ENCODE results near the gene TAF4B.

TAF4B gene

DNA sequence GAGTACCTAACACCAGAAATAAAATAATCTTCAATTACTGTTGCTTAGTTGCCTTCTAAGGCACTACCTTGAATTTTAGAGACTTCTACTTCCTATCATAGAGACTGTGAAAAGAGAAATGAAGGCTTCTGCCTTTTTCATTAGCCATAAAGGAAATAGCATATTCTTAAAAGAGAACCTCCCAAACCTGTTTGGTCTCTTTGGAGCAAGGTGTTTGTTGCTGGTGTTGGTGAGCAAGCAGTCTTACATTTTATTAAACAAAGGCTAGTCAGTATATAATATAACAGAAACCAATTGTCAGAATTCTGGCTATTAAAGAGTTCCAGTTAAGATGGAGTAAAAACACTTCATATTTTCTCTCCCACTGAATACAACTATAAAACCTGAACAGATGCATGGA is 116.4 kb downstream of the TAF4B start:
- no peaks in the 10 kb centered on the region for H3K27me3 ChIP-seq (ENCODE audit: insufficient read depth, poor library complexity, severe bottlenecking)
- H3K9me3 ChIP-seq (ENCODE audit: severe bottlenecking) = no peaks in the 10 kb centered on the region
- no peaks in the 10 kb centered on the region for H3K4me1 ChIP-seq (ENCODE audit: insufficient read depth, poor library complexity, severe bottlenecking)
- no peak overlapping the region for H3K27ac ChIP-seq (ENCODE audit: poor library complexity, severe bottlenecking)
- no peak for DNase-seq (ENCODE audit: low spot score)
- no peak overlapping the region for H3K4me3 ChIP-seq (ENCODE audit: severe bottlenecking)
- no peaks in the 10 kb centered on the region for H3K36me3 ChIP-seq (ENCODE audit: low read depth)
- no peak for ATAC-seq (ENCODE audit: low read depth)
- TF ChIP-seq, protein P1, sequence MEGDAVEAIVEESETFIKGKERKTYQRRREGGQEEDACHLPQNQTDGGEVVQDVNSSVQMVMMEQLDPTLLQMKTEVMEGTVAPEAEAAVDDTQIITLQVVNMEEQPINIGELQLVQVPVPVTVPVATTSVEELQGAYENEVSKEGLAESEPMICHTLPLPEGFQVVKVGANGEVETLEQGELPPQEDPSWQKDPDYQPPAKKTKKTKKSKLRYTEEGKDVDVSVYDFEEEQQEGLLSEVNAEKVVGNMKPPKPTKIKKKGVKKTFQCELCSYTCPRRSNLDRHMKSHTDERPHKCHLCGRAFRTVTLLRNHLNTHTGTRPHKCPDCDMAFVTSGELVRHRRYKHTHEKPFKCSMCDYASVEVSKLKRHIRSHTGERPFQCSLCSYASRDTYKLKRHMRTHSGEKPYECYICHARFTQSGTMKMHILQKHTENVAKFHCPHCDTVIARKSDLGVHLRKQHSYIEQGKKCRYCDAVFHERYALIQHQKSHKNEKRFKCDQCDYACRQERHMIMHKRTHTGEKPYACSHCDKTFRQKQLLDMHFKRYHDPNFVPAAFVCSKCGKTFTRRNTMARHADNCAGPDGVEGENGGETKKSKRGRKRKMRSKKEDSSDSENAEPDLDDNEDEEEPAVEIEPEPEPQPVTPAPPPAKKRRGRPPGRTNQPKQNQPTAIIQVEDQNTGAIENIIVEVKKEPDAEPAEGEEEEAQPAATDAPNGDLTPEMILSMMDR (IDR thresholded peaks at IDR 0.05; ENCODE audit: poor library complexity, severe bottlenecking) = no peak

DNA sequence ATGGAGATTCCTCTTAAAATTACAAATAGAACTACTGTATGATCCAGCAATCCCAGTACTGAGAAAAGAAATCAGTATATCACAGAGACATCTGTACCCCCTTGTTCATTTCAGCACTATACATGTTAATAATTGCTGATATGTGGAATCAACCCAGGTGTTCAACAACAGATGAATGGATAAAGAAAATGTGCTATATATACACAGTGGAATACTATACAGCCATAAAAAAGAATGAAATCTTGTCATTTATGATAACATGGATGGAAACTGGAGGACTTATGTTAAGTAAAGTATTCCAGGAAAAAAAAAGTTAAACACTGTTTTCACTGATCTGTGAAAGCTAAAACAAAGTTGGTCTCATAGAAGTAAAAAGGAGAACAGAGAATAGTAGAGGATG is 124.7 kb downstream of the TAF4B start:
- no peak for DNase-seq (ENCODE audit: low spot score)
- H3K9me3 ChIP-seq (ENCODE audit: severe bottlenecking) = no peaks in the 10 kb centered on the region
- TF ChIP-seq, protein P1 (IDR thresholded peaks at IDR 0.05; ENCODE audit: poor library complexity, severe bottlenecking) = no peak
- no peaks in the 10 kb centered on the region for H3K36me3 ChIP-seq (ENCODE audit: low read depth)
- ATAC-seq (ENCODE audit: low read depth) = no peak
- H3K27me3 ChIP-seq (ENCODE audit: insufficient read depth, poor library complexity, severe bottlenecking) = no peaks in the 10 kb centered on the region
- H3K4me3 ChIP-seq (ENCODE audit: severe bottlenecking) = no peak overlapping the region
- no peak overlapping the region for H3K27ac ChIP-seq (ENCODE audit: poor library complexity, severe bottlenecking)
- no peaks in the 10 kb centered on the region for H3K4me1 ChIP-seq (ENCODE audit: insufficient read depth, poor library complexity, severe bottlenecking)

DNA sequence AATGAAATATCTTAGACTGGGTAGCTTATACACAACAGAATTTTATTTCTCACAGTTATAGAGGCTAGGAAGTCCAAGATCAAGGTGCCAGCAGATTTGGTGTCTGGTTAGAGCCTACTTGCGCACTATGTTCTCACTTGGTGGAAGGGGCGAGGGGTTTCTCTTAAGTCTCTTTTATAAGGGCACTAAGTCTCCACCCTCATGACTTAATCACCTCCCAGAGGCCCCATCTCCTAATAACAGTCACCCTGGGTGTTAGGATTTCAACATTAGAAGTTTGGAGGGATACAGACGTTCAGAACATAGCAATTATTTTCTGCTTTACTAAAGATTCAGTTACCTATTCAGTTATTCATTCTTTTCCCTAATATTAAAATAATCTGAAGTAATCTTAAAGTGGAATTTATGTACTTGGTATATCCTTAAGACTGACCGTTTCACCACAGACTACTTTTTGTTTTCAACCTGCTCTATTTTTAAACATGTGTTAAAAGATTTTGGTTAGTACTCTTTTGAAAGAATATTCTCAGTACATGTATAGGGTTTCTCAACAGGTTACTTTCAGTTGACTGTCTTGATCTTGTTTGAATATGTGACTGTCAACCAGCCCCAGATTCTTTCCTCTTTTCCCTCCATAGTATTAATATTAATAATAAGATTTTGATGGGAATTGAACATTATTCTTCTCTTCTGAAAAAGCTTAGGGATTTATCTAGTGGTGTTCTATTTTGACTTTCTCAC is 130.0 kb downstream of the TAF4B start:
- Histone ChIP-seq H3K36me3 (ENCODE audit: low read depth) (no peaks in the 10 kb centered on the region; the same call in 1 of the 2 replicates), H3K4me3 (ENCODE audit: severe bottlenecking) (no peak overlapping the region), H3K4me1 (ENCODE audit: insufficient read depth, poor library complexity, severe bottlenecking) (no peaks in the 10 kb centered on the region), H3K27ac (ENCODE audit: poor library complexity, severe bottlenecking) (no peak overlapping the region), H3K9me3 (ENCODE audit: severe bottlenecking) (no peaks in the 10 kb centered on the region), H3K27me3 (ENCODE audit: insufficient read depth, poor library complexity, severe bottlenecking) (no peaks in the 10 kb centered on the region)
- TF ChIP-seq, protein P1 (IDR thresholded peaks at IDR 0.05; ENCODE audit: poor library complexity, severe bottlenecking) = no peak
- DNase-seq (ENCODE audit: low spot score) (no peak), ATAC-seq (ENCODE audit: low read depth) (no peak)

DNA sequence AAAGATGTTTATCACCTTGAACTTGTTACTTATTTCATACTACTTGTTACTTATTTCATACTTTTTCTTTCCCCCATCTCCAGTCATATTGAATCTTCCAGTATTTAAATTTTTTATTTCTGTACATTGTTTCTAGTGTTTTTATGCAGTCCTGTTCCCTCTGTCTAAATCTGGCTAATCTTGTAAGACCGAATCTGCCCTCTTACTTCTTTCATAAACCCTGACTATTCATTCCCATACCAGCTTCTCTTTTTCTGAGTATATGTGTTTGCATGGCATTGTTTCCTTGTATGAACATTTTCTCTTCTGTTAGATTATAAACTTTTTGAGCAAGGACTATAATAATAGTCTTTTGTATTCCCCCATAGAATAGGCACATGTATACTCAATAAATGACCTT is 131.7 kb downstream of the TAF4B start:
- Histone ChIP-seq H3K9me3 (ENCODE audit: severe bottlenecking) (no peaks in the 10 kb centered on the region), H3K36me3 (ENCODE audit: low read depth) (no peaks in the 10 kb centered on the region; the same call in 1 of the 2 replicates), H3K4me1 (ENCODE audit: insufficient read depth, poor library complexity, severe bottlenecking) (no peaks in the 10 kb centered on the region), H3K27me3 (ENCODE audit: insufficient read depth, poor library complexity, severe bottlenecking) (no peaks in the 10 kb centered on the region), H3K27ac (ENCODE audit: poor library complexity, severe bottlenecking) (no peak overlapping the region), H3K4me3 (ENCODE audit: severe bottlenecking) (no peak overlapping the region)
- TF ChIP-seq, protein P1 (IDR thresholded peaks at IDR 0.05; ENCODE audit: poor library complexity, severe bottlenecking) = no peak
- no peak for ATAC-seq (ENCODE audit: low read depth)
- no peak for DNase-seq (ENCODE audit: low spot score)

DNA sequence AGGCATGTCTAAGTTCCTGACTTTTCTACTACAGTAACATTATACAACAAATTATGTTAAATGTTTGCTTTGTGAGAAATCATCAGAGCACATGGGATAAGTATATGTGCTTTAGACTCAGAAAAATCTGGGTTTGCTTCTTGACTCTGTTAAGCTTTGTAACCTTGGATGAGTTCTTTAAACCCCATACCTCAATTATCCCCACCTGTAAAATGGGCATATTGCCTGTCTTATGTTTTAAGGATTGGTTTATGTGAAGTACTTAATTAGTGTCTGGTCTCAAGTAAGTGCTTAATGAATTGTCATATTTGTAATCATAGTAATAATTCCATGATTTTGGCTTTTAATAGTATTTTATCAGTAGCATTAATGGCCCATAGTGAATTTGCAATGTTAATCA is 135.8 kb downstream of the TAF4B start:
- no peaks in the 10 kb centered on the region for H3K27me3 ChIP-seq (ENCODE audit: insufficient read depth, poor library complexity, severe bottlenecking)
- no peaks in the 10 kb centered on the region for H3K9me3 ChIP-seq (ENCODE audit: severe bottlenecking)
- H3K4me1 ChIP-seq (ENCODE audit: insufficient read depth, poor library complexity, severe bottlenecking) = no peaks in the 10 kb centered on the region
- no peak for DNase-seq (ENCODE audit: low spot score)
- H3K27ac ChIP-seq (ENCODE audit: poor library complexity, severe bottlenecking) = no peak overlapping the region
- H3K4me3 ChIP-seq (ENCODE audit: severe bottlenecking) = no peak overlapping the region
- no peaks in the 10 kb centered on the region; the same call in 1 of the 2 replicates for H3K36me3 ChIP-seq (ENCODE audit: low read depth)
- ATAC-seq (ENCODE audit: low read depth) = no peak
- TF ChIP-seq, protein P1 (IDR thresholded peaks at IDR 0.05; ENCODE audit: poor library complexity, severe bottlenecking) = no peak
